Stromal cell of bone marrow (primary cell): ENCODE results near the gene ERVW-1.
"Not testable (repeated sequence)": the region's sequence is repeated elsewhere in the genome, so short reads cannot be mapped to it uniquely, and the experiment has no call there.

Experiments used
- DNase-seq: peaks from one replicate; pipeline ENCODE4 v3.0.0-alpha.2; 2012; ENCODE audit warnings: low read depth

Gene ERVW-1

DNA sequence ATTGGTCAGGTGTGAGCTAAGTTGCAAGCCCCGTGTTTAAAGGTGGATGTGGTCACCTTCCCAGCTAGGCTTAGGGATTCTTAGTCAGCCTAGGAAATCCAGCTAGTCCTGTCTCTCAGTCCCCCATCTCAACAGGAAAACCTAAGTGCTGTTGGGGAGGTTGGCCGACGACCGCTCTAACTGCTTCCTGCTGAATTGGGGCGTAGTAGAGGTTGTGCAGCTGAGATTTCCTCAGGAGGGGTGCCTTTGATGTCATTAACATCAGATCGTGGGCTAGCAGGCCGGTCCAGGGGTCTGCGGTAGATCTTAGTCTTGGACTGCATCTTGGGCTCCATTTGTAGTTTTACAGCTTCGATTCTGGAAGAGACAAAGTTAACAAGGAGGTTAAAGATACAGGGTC, 9.2 kb downstream of the ERVW-1 start:
- DNase-seq: not testable (repeated sequence)

DNA sequence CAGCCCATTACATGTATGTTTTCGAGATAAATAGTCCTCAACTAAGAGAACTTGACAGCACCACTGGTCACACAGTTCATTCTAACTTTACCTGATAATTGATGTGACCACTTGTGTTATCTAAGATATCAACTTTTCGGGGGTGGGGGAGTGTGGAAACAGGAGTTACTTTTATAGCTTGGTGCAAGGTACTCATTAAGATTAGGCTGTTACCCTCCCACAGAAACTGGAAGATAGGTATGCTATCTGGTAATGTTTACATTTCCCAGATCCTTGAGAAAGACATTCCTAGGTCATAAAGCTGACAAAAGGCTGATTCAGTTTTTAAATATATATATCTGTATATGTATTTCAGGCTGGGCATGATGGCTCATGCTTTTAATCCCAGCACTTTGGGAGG, 11.1 kb downstream of the ERVW-1 start:
- DNase-seq: no peak

DNA sequence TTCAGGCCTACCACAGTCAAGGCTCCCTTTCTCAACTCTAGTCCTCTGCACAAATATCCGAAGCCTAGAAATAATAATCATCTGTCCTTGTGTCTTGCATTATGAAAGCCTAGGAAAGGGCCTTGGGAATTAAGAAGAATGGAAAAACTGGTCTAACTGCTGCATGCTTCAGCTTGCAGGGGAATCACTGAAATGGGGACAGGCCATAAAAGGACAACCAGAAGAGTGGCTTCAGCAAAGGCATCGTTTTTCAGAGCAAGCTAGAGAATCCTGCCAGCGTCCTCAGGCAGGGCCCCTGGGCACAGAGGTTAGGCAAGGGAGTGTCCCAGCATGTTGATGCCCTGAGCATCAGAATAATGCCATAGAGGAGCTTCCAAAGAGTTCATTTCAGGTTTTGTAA, 13.2 kb downstream of the ERVW-1 start:
- DNase-seq: no peak

DNA sequence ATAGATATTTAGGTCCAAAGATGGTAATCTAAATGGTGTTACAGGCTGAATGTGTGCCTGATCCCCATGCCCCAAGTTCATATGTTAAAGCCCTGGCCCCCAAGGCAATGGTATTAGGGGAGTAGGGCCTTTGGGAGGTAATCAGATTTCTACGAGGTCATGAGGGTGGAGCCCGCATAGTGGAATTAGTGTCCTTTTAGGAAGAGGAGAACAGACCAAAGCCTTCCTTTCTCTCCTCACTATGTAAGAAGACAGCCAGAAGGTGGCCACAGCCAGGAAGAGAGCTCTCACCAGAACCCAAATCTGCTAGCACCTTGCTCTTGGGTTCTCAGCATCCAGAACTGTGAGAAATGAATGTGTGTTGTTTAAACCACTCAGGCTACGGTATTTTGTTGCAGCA, 15.2 kb downstream of the ERVW-1 start:
- no peak for DNase-seq

DNA sequence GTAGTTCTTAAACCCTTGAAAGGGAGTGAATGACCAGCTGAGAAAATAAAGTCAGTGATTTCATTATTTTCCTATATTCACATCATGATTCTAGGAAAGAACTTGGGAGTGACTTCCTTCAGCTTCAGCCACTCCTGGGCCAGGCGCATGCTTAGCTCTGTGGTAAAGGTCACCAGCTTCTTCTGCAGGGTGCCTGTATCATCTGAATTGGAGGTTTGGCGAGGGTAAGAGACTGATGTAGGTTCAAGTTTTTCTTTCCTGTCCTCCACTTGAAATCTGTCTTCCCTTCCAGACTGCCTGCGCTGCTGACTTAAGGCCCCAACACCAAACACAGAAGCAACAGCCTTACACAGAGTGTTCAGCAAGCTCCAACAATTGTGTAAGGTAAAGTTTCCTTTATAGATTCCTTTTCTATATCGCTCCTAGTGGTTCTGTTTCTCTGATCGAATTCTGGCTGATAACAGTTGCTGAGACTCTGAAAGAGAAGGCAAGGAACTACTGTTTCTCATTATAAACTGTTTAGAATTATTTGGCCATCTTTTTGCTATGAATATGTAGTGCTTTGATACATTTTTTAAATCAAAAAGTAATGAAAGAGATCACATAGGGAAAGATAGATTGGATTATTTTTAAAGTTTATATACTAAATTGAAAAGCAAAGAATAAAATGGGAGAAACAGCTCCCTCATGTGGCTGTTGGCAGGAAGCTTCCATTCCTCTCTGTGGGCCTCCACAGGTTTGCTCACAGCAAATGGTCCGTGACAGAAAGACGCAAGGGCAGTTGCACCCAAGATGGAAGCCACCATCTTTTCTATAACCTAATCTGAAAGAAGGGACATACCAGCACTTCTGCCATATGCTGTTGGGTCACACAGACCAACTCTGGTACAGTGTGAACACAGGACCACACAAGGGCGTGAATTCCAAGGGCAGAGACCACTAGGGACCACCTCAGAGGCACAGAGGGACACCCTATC, 16.4 kb downstream of the ERVW-1 start:
- DNase-seq: peak; percentile 22

DNA sequence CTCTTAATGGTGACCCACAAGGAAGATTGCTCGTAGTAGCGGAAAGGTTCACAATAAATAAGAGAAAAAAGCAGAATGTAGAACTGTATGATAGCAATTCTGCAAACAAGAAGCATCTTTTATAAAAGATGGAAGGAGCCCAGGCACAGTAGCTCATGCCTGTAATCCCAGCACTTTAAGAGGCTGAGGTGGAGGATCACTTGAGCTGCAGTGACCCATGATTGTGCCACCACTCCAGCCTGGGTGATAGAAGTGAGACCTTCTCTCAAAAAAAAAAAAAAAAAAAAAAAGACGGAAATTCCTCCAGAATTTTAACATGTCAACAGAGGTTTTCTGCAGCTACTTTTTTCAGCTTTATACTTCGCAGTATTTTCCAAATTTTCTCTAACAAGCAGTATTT, 17.2 kb downstream of the ERVW-1 start:
- no peak for DNase-seq

DNA sequence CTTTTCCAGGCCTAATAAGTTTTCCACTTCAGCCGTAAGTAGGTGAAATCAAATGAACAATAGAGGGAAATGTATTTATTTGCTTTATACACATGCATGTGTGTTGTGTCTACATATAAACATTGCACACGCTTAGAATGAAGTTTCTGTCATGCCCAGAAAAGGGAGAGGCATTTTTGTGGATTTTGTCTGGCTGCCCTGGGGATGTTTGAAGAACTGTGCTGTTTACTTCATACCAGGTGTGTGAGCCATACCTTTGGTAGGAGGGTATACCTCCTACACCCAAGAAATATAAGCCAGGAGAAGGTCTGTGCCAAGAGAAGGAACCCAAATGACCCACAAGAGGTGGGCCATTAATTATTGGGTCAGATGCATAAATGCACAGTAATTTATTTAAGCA, 17.6 kb downstream of the ERVW-1 start:
- no peak for DNase-seq

DNA sequence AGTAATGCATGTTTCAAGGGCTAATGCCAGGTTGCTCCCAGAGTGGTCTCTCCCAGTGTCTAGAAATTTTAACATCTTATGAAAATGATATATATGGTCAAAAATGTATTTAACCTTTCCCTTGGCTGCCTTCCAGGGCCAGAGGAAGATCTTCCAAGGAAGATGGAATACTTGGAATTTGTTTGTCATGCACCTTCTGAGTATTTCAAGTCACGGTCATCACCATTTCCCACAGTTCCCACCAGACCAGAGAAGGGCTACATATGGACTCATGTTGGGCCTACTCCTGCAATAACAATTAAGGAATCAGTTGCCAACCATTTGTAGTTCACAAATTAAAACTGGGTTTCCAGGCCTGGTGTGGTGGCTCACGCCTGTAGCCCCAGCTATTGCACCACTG, 21.5 kb downstream of the ERVW-1 start:
- DNase-seq: no peak

DNA sequence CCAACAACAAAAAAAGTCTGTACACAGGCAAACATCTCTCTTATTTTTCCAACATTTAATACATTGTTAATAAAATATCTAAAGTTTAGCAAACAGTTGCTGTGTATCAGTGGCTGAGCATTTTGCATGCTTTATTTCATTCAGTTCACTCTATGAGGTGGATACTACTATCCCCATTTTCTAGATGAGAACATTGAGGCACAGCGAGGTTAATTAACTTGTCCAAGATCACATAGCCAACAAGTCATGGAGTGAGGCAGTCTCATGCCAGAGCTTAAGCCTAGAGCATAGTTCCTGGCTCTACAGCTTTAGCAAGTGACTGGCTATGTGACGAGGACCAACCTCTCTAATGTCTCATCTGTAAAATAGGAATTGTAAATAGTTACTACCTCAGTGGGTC, 26.1 kb downstream of the ERVW-1 start:
- no peak for DNase-seq

DNA sequence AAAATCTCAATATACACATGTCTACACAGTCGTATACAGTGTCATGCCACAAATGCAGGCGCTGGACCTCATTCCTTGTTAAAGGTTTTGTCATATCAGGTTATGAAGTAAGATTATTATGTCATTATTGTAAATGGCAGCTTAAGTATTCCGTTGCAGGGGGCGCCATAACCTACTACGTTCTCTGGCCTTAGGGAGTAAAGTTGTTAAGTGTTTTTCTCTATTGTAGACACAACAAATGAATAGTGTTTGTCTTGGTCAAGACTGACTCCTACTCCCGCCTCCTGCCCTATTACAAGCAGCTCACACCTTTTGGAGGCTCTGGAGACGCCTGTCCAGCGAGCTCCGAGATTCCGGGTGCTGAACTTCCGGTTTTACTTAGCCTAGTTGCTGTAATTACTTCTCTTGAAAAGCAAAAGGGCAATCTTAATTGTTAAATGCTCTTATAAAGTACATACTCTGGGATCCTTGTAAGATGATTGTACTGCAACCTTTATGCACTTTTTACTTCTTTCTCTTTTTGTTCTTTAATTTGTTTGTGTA, 29.5 kb downstream of the ERVW-1 start:
- DNase-seq: peak; percentile 30

DNA sequence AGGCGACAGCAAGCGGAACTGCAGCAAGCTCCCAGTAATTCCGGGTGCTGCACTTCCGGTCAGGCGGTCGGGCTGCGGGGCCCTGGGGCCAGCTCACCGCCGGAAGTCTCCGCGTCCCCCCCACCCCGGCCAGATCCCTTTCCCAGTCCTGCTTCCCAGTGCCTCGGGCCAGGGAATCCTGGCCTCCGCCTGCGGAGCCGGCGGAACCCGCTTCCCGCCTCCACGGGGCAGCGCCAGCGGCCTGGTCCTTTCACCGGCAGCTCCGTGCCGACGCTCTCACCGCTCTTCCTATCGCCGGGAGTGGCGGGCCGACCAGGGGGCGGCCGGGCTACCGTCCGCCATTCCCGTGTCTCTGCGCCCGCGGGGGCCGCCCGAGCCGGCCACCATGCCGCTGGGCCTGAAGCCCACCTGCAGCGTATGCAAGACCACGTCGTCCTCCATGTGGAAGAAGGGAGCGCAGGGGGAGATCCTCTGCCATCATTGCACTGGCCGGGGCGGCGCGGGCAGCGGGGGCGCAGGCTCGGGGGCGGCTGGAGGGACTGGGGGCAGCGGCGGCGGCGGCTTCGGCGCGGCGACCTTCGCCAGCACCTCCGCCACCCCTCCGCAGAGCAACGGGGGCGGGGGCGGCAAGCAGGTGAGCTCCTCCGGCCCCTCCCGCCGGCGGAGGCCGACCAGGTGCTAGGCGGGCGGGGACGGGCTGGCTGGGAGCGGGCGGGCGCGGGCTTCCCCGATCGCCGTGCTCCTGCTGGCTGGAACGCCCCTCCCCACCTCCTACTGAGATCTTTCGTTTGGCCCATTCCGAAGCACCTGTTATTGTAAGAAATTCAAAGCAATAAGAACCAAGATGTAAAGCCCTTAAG, 30.2 kb downstream of the ERVW-1 start, which contains the start of gene GATAD1:
Gene GATAD1, plus strand, starts transcription at position 138 of the 860 bp plus-strand sequence. Its CDS starts 248 bp downstream, at position 386.
- DNase-seq: peak; percentile 82

DNA sequence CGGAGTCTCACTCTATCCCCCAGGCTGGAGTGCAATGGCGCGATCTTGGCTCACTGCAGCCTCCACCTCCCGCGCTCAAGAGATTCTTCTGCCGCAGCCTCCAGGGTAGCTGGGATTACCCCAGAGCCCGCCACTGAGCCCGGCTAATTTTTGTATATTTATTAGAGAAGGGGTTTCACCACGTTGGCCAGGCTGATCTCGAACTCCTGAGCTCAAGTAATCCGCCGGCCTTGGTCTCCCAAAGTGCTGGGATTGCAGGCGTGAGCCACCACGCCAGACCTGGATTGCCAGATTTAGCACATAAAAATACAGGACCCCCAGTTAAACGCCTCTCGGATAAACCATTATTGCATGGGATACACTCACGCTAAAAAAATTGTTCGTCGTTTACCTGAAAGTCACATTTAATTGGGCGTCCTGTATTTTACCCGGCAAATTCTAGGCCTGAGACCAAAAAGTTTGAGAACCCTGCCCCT, 30.8 kb downstream of the ERVW-1 start:
- DNase-seq: no peak

DNA sequence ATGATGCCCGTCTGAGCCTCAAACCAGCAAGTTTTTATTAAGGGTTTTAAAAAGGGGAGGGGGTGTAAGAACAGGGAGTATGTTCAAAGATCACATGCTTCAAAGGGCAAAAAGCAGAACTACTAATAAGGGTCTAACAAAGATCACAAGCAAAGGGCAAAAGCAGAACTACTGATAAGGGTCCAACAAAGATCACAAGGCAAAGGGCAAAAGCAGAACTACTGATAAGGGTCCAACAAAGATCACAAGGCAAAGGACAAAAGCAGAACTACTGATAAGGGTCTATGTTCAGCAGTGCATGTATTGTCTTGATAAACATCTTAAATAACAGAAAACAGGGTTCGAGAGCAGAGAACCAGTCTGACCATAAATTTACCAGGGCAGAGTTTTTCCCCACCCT, 35.0 kb downstream of the ERVW-1 start:
- DNase-seq: not testable (repeated sequence)

DNA sequence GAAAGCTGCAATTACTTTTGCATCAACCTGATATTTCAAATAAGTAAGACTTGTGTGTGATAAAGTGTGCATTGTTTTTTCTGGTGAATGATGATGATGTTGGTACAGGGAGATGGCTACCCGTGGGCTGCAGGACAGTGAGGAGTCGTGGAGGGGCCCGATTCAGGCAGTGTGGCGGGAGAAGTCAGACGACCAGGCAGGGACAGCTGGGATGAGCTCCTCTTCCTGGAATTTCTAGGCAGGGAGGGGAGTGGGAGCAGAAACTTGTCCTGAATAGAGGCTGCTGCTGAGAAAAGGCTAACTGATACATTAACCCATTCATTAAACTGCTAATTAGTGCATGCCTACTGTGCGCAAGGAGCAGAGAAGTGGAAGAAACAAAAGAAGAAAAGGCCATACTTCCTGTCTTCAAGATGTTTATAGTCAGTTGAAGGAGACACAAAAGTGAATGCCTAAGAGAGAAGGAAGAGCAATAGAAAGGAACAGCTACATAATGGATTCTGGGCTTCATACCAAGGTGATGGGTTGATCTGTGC, 39.7 kb downstream of the ERVW-1 start:
- no peak for DNase-seq

DNA sequence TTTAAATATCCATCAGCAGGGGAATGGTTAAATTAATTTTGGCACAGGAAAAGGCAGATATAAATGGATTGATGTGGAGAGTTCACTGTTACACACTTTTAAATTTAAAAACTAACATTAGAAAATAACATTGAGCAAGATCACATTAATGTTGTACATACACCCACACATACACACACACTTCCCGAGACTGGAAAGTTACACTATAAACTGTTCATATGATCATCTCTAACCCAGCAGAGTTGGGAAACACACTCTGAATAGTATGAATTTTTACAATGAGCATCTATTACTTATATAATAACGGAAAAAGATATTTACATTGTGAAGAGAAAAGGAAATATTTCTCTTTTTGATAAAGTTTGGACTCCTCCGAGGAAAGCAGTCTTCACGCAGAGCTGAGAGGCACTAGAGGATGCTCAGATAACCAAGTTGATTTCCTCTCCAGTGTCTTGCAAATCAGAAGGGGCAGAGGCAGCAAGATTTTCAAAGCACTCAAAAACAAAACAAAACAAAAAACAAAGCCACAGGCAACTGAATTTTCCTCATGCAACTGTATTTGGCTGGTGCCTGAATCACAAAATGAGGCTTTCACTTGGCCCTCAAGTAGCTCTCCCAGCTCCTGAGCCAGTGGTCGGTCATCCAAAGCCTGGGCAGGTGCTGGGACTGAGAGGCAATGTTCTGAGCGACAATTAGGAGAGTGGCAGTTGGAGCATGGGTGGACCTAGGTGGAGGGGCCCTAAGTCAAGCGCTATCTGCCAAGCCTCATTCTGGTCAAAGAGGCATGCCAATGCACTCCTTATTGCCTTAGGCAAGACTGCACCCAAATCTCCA, 40.9 kb downstream of the ERVW-1 start:
- DNase-seq: no peak

DNA sequence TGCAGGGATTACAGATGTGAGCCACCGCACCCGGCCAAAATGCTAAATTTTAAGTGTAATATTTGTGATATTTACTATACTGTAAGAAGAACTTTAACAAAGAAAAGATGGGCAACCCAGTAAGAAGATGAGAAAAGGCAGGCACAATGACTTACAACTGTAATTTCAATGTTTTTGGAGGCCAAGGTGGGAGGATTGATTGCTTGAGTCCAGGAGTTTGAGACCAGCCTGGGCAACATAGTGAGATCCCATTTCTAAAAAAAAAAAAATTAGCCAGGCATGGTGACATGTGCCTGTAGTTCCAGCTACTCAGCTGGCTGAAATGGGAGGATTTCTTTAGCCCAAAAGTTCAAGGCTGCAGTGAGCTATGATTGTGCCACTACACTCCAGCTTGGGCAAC, 42.2 kb downstream of the ERVW-1 start:
- DNase-seq: no peak

DNA sequence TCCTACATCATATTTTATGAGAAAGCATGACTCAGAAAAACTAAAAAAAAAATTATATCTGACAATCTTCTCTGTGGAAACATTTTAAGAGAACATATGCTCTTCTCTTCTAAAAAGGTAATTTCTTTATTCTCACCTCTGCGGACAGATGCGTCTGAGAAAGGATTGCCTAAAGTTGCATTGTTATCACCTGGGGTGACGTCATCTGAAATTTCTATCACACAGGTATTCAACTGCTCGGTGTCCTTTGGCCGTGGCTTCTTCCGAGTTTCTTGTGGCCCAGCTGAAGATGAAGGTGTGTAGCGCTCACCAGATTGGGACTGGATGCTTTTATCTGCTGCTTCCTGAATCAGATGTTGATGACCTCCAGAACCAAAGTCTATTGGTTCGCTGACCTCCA, 44.7 kb downstream of the ERVW-1 start:
- DNase-seq: no peak

DNA sequence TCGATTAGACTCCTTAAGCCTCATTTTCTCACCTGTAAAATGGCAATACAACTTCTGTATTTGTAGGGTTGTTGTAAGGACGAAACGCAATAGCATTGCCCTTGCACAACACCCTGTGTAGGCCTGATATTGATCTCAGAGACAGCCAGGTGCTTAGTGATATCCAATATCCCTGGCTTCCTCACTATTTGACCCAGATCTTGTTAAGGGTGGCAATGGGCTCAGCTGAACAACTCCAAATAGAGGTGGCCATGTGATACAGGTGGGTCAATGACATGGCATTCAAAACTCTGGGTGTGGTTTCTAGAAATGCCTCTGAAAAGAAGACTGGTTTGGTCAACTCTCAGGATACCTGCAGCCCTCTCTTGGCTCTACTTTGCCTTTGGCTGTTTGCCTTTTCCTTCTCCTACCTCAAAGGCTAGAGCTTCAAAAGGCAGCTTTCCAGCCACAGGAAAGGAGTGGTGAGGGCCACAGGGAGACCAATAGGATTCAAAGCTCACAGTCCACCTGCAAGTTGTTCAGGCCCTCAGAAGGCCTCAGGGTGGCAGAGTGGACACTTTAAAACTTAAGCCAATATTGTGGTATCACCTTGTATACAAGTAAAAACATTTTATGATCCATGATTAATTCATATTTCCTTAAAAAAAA, 45.3 kb downstream of the ERVW-1 start:
- no peak for DNase-seq

DNA sequence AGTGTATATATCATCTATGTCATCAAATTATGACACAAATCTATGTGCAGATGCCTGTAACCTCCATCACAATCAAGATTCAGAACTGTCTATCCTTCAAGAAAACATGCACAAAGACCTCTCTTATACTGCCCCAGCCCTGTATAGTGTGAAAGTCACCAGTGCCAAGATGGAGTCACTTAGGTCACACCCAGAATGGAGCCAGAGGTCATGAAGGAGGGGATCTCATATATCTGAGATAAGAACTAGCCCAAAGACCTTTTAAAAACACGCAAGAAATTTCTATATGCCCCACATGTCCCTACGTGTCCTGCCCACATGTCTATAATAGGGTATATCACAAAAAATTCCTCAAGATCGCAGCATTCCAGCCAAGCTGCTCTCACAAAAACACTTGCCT, 50.6 kb downstream of the ERVW-1 start:
- no peak for DNase-seq

DNA sequence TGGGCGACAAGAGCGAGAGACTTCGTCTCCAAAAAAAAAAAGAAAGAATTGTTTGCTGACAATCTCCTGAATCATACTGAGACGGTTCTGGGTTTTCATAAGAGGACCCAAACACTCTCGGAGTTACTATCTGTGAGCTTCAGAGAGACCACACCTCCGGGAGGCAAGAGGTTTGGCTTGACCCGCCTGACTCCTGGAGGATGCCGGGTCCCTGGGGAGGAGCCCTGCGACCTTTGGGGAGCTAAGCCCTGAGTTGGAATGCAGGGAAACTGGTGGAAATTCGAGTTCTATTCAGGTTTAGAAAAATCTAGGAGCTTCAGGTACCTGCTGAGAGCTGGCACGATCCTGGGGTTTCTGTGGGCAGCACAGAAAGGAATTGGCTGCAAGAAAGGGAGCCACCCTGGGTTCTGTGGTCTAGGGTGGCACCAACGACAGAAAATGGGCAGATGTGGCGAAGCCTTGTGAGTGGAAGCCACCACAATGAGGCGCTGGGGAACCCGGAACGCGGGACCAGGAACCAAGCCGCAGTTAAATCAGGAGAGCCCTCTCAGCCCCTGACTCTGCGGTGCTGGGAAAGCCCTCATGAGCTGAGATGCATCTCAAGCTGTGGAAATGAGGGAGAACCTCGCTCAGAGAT, 52.3 kb downstream of the ERVW-1 start:
- no peak for DNase-seq
